Measurements from ENCODE around the gene GNA15. TPM values are rescaled to one million over a fixed set of nuclear protein-coding genes. Genes with fewer than 3 reads are reported as not detected.
A peak's percentile ranks its signal among the peaks of the same experiment; 100 is the strongest.
"Not testable (repeated sequence)": the region's sequence is repeated elsewhere in the genome, so short reads cannot be mapped to it uniquely, and the experiment has no call there.

GNA15 gene
- total RNA-seq, 1 donor from 2014 or later, result 2.9 TPM

DNA sequence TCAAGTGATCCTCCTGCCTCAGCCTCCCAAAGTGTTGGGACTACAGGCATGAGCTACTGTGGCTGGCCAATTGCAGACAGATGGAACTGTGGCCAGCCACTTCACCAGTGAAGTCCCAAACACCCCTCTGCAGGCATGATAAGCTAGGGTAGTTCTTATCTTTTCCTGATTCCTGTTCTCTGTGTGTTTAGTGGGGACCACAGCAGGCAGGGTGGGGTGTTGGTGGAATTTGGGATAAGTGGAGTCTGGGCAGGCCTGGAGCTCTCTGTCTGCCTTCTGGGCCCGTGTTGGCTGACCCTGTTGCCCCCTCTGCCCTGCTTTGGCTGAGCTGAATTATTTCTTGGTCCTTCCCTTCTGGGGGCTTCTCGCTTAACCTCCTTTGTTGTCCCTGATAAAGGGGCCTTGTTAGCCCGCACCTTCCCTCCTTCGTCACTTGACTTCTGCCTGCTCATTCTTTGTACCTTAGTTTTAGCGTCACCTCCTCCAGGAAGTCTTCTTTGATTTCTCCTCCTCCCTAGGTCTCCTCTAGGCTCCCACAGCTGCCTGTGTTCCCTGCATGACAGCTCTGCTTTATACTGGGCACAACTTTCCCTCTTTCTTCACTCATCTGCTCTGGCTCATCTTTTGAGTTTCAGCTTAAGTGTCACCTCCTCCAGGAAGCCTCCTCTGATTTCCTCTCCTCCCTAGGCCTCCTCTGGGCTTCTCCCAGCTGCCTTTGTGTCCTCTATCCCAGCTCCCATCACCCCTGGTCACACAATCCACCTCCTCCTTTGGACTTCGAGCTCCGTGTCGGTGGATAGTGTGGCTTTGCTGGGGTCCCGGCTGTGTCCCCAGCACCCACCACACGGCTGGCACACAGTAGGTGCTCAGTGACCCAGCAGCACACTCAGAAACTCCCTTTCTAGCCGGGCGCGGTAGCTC is 48.1 kb downstream of the GNA15 start:
- intact Hi-C loops (cut with DNase I), result no loop called here
- ATAC-seq, result no peak
- no peak for DNase-seq (ENCODE audit: missing footprints)

- peak; percentile 88 for DNase-seq (ENCODE audit: missing footprints)
- intact Hi-C loops (cut with DNase I), result no loop called here
- ATAC-seq, result peak; percentile 65
These were observed 49.1 kb downstream of the GNA15 start for GRCh38 chr19:3184847-3185460.

GRCh38 chr19:3185461-3186159 is 49.8 kb downstream of the GNA15 start, which contains the start of gene NCLN:
Gene NCLN, plus strand, starts transcription at chr19:3185930. Its CDS starts 101 bp downstream, at chr19:3186031.
- peak; percentile 95 for ATAC-seq
- DNase-seq (ENCODE audit: missing footprints), result peak; percentile 98
- intact Hi-C loops (cut with DNase I), result no loop called here

GRCh38 chr19:3186160-3186688 is 50.4 kb downstream of the GNA15 start:
- DNase-seq (ENCODE audit: missing footprints) (no peak), ATAC-seq (peak; percentile 2)
- intact Hi-C loops (cut with DNase I), result no loop called here

- intact Hi-C loops (cut with DNase I), result no loop called here
- DNase-seq (ENCODE audit: missing footprints) (no peak), ATAC-seq (no peak)
These were observed 51.2 kb downstream of the GNA15 start for GRCh38 chr19:3186891-3187661.

DNA sequence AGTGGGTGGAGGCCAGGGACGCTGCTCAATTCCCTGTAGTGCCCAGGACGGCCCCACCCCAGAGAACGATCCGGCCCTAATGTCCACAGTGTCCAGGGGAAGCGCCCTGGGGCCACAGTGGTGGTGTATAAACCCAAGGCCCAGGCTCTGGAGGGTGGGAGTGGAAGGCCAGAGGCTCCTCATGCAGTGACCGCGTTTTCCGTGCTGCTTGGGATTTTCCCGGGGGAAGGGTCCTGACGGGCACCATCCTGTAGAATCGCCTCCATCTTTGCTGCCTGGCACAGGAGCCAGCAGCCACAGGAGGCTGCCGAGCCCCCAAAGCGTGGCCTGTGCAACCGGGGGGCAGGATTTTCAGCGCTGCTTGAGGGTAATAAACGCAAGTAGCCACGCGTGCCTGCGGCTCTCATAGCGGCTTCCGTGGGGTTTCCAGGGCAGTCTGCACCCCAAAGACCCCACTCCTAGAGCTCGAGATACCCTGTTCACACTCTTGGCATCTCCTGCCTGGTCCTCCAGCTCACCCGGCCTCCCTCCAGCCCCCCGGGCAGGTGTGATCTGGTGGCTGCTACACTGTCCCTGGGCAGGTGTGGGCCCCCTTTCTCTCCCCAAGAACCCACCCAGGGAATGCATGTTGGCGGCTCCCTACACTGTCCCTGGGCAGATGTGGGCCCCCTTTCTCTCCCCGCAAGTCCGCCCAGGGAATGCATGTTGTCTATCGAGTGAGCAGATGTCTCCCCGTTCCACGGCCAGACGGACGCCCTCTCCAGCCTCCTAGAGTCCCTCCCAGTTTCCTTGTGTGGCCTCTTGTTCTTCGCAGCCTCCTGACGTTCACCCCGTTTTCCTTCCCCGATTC is 52.1 kb downstream of the GNA15 start:
- ATAC-seq (no peak), DNase-seq (ENCODE audit: missing footprints) (no peak)
- intact Hi-C loops (cut with DNase I), result no loop called here

DNA sequence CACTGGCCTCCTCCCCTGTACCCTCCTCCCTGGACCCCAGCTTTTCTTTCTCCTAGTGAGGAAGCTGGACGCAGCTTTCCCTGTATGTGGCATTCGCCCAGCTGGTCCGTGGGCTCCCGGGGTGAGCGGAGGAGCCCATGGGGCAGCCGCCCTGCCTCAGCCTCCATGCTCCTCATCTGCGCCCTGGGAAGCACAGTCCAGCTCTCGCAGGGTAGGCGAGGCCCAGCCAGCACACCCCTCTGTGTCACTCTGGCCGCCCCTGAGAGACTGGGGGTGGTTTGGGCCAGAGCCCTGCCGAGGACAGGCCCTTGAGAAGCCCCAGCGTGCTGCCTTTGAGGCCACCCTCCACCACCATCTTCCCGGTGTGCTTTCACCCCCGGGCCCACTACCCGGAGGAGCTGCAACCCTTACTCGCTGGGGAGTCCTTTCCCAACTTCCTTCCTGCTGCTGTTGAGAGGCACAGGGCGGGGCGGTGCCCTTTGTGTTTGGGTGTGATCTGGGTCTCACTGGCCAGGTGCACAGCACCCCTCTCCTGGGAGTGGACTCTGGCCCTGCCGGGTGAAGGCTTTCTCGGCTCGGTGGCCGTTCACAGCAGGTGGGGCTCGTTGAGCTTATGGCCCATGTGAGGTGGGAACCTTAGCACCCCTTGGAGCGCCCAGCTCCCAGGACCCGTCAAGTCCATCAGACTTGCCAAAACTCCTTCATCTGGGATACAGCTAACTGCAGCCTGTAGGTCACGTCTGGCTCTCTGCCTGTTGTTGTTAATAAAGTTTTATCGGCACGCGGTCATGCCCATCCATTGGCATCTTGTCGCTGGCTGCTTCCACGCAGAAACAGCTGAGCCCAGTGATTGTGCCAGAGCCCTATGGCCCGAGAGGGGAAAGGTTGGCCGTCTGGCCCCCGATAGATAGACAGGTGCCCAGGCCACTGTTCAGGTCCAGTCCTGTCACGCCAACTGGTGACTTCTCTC is 53.1 kb downstream of the GNA15 start:
- intact Hi-C loops (cut with DNase I), result no loop called here
- peak; percentile 86 for DNase-seq (ENCODE audit: missing footprints)
- ATAC-seq, result no peak

DNA sequence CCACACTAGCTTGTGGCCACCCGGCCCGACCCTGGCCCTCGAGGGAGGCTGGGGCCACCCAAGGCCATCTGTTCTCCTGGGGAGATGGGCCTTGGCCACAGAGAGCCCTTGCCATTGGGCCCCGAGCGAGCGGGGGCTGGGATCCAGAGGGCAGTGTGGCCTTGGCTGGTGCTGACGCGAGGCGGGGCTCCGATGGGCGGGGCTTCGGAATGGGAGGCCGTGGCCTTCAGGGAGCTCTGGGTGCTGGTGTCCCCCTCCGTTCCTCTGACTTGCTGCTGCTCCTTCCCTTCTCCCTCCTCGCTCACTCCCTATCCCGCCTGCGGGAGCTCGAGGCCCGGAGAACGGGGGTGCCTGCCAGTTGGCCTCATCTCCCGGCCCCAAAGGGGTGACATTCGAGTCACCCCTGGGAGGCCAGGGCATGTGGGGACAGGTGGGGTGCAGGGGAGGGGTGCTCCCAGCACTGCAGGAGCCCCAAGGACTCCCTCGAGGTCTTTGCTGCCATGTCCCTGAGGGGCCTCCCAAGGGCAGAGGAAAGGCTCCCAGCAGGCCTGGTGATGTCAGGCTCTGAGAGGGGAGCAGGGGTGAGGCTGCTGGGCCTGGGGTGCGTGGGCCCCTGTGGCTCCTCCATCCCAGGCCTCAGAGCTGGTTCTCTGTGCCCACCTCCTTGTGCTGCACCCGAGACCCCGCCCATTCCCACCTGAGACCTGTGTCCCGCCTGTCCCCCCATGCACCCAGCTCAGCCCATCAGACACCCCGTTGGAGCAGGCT is 54.1 kb downstream of the GNA15 start:
- ATAC-seq (no peak), DNase-seq (ENCODE audit: missing footprints) (no peak)
- intact Hi-C loops (cut with DNase I), result no loop called here

GRCh38 chr19:3190470-3190770 is 54.6 kb downstream of the GNA15 start:
- DNase-seq (ENCODE audit: missing footprints) (no peak), ATAC-seq (no peak)
- intact Hi-C loops (cut with DNase I), result no loop called here

DNA sequence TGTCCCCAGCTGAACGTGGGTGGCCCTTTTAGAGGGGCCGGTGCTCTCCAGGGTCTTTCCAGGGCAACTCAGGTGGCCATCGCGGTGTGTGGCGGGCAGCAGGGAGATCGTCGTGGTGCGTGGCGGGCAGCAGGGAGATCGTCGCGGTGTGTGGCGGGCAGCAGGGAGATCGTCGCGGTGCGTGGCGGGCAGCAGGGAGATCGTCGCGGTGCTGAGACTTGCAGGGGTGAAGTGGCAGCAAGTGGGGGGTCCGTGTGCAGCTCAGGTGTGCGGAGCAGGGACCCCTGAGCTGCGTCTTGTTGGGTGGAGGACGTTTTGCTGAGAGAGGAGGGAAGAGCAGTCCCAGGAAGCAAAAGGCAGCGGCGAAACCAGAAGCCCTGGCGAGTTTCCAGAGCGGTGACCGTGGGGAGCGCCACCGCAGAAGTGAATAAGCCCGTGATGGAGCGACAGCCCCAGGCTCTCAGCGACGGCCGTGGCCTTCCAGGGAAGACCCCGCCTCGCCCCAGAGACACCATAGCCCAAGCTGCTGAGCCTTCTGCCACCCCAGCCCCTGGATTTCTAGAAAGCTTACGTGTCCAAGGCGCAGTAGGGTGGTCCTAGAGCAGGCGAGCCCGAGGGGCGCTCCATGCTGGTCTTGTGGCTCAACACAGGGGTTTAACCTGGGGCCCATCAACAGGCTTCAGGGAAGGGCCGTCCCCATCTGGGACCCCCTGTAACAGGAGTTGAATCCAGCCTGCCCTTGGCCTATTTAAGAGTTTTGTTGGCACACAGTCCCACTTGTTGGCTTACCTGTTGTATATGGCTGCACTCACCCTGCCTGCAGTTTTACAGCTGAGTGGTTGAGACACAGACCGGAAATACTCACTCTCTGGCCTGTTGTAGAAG is 55.3 kb downstream of the GNA15 start:
- DNase-seq (ENCODE audit: missing footprints) (no peak), ATAC-seq (no peak)
- intact Hi-C loops (cut with DNase I), result no loop called here

DNA sequence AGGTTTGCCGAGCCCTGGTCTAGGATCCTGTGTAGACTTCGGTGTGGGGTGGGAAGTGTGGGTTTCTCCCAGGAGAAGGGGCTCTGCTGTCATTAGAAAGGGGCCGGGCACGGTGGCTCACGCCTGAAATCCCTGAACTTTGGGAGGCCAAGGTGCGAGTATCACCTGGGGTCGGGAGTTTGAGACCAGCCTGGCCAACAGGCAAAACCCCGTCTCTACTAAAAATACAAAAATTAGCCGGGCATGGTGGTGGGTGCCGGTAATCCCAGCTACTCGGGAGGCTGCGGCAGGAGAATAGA is 55.9 kb downstream of the GNA15 start:
- DNase-seq (ENCODE audit: missing footprints); ATAC-seq; intact Hi-C loops (cut with DNase I): not testable (repeated sequence)

- DNase-seq (ENCODE audit: missing footprints) (no peak), ATAC-seq (no peak)
- intact Hi-C loops (cut with DNase I), result no loop called here
These were observed 56.4 kb downstream of the GNA15 start for GRCh38 chr19:3192228-3192635.

DNA sequence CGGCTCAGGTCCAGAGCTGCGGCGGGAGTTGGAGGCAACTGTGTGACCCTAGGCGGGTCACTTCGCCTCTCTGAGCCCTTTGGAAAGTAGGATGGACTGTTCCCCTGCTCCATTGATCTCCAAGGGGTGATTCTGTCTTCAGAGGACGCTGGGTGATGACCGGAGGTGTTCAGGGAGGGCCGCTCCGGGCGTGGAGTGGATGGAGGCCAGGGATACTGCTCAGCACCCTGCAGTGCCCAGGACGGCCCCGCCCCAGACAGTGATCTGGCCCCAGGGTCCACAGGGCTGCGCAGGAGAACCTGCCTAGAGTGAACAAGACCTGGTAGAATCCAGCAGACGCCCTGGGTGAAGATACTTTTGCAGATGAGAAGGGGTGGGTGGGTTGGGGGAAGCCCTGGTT is 56.9 kb downstream of the GNA15 start:
- intact Hi-C loops (cut with DNase I), result no loop called here
- DNase-seq (ENCODE audit: missing footprints), result no peak
- ATAC-seq, result no peak

- intact Hi-C loops (cut with DNase I), result no loop called here
- no peak for ATAC-seq
- no peak for DNase-seq (ENCODE audit: missing footprints)
These were observed 57.6 kb downstream of the GNA15 start for GRCh38 chr19:3193256-3194105.

Measured in Right ventricle myocardium inferior (tissue), 1 donor.